ELF-1 (cell line): ENCODE results near the gene SPACA4.

Experiments used
- DNase-seq: peaks from one replicate; pipeline ENCODE4 v3.0.0-alpha.2; 2016; ENCODE audit warnings: low read depth, low spot score

SPACA4 gene

GRCh38 chr19:48646722-48647216 lies 40.2 kb downstream of the SPACA4 start:
- DNase-seq: no peak

DNA sequence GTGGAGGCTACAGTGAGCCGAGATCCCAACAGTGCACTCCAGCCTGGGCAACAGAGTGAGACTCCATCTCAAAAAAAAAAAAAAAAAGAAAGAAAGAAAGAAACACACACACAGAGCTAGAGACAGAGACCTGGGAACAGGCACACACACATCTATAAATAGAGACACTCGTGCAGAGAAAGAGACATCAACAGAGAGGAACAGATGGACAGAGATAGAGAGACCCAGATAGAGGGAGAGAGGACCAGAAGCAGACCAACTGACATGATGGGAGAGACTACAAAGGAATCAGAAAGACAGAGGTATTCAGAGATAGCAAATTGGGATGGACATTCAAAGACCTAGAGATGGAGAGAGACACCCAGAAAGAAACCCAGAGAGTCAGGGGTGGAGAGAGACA lies 41.6 kb downstream of the SPACA4 start:
- DNase-seq: no peak

GRCh38 chr19:48650974-48651682 lies 44.6 kb downstream of the SPACA4 start:
- no peak for DNase-seq

- DNase-seq: no peak
Observed at GRCh38 chr19:48651683-48652048, 45.1 kb downstream of the SPACA4 start.

DNA sequence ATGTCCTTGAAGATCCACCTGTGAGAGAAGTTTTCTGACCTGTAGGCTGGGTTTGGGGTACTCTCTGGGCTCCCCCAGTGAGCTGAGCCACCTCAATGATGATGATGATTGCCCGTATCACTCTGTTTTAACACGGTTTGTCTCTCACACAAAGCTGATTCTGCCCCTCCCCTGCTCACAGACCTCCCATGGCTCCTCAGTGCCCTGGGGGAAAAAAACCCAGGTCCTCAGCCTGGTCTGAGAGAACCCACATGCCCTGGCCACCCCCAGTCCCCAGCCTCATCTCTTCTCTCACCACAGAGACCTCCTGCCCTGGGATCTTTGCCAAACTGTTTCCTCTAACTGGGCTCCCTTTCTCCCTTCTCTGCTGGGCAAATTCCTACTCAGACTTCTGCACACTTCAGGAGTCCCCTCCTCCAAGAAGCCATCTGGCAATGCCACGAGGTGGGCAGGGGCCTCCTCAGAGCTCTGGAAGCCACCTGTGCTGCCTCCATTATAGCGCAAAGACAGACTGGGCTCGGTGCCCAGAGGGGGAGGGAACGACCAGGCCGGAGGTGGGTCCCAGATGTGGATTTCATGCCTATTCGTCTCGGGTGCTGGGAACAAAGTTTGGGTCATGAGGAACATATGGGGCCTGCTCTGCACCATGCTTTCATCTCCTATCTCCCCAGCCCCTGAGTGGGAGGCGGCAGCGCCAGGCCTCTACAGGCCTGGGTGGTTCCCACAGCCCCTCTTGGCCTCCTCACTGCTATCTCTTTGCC lies 47.9 kb downstream of the SPACA4 start:
- DNase-seq: no peak

- no peak for DNase-seq
Observed at GRCh38 chr19:48656840-48657474, 50.4 kb downstream of the SPACA4 start.
